GM23338 (cell line): ENCODE data around the gene PLPP7. TPM values are rescaled to one million over a fixed set of nuclear protein-coding genes. Genes with fewer than 3 reads are reported as not detected.

Source experiments
- polyA plus RNA-seq: library from polyadenylated mRNA; unstranded; fragments of >200 nt; fragmentation: Nextera tagmentation; extraction: Ambion mirVana; gene quantifications from 2 replicates; pipeline ENCODE4 v1.2.1, GENCODE V29; 2016
- total RNA-seq: library from RNA; depleted of rRNA; stranded (reverse); fragments of >200 nt; shearing (Covaris generic); gene quantifications from 2 replicates; pipeline ENCODE4 v1.2.3, GENCODE V29; 2014
- TF ChIP-seq, protein P1 (sequence below): fragments of 250-450 bp; sonication (Bioruptor Pico); IDR thresholded peaks from 2 replicates; pipeline ENCODE4 v1.5.0; 2020; ENCODE audit warnings: mild to moderate bottlenecking, moderate library complexity
- TF ChIP-seq, protein P2 (sequence below), 2 experiments: fragments of 200-600 bp in 1 of 2; sonication (generic) in 1 of 2; conservative IDR thresholded peaks; 2 replicates each; pipeline versions ENCODE4 v1.5.1 to v1.6.1; 2016 to 2017; ENCODE audit warnings: antibody characterized with exemption in 2 of 2, low read depth in 2 of 2, mild to moderate bottlenecking in 2 of 2, moderate library complexity in 1 of 2
- TF ChIP-seq, protein P3 (sequence below): IDR thresholded peaks from one replicate; pipeline ENCODE4 v1.6.1; 2018; ENCODE audit warnings: antibody characterized with exemption; ENCODE audit not compliant: unreplicated experiment

The PLPP7 gene
- total and polyA plus RNA-seq, 2 experiments from 2014 or later, result 1.6 to 2.4 TPM

DNA sequence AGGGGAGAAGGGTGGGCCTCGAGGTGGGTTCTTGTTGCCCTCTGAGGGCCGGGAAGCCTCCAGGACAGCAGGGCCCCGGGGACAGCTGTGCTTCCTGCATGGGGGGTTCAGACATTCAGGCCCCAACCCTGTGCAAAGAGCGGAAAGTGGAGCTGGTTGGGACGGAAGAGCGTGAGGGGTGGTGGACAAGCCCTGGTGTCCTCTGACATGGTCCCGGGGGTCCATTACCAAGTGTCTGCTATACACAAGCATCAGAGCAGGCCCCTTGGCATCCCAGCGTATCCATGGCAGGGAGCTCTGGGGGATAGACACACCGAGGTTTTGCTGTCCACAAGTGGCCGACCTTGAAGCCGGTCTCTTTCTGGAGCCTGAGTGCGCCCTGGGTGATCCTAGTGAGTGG is 9.3 kb downstream of the PLPP7 start (continued):
- TF ChIP-seq, protein P1, sequence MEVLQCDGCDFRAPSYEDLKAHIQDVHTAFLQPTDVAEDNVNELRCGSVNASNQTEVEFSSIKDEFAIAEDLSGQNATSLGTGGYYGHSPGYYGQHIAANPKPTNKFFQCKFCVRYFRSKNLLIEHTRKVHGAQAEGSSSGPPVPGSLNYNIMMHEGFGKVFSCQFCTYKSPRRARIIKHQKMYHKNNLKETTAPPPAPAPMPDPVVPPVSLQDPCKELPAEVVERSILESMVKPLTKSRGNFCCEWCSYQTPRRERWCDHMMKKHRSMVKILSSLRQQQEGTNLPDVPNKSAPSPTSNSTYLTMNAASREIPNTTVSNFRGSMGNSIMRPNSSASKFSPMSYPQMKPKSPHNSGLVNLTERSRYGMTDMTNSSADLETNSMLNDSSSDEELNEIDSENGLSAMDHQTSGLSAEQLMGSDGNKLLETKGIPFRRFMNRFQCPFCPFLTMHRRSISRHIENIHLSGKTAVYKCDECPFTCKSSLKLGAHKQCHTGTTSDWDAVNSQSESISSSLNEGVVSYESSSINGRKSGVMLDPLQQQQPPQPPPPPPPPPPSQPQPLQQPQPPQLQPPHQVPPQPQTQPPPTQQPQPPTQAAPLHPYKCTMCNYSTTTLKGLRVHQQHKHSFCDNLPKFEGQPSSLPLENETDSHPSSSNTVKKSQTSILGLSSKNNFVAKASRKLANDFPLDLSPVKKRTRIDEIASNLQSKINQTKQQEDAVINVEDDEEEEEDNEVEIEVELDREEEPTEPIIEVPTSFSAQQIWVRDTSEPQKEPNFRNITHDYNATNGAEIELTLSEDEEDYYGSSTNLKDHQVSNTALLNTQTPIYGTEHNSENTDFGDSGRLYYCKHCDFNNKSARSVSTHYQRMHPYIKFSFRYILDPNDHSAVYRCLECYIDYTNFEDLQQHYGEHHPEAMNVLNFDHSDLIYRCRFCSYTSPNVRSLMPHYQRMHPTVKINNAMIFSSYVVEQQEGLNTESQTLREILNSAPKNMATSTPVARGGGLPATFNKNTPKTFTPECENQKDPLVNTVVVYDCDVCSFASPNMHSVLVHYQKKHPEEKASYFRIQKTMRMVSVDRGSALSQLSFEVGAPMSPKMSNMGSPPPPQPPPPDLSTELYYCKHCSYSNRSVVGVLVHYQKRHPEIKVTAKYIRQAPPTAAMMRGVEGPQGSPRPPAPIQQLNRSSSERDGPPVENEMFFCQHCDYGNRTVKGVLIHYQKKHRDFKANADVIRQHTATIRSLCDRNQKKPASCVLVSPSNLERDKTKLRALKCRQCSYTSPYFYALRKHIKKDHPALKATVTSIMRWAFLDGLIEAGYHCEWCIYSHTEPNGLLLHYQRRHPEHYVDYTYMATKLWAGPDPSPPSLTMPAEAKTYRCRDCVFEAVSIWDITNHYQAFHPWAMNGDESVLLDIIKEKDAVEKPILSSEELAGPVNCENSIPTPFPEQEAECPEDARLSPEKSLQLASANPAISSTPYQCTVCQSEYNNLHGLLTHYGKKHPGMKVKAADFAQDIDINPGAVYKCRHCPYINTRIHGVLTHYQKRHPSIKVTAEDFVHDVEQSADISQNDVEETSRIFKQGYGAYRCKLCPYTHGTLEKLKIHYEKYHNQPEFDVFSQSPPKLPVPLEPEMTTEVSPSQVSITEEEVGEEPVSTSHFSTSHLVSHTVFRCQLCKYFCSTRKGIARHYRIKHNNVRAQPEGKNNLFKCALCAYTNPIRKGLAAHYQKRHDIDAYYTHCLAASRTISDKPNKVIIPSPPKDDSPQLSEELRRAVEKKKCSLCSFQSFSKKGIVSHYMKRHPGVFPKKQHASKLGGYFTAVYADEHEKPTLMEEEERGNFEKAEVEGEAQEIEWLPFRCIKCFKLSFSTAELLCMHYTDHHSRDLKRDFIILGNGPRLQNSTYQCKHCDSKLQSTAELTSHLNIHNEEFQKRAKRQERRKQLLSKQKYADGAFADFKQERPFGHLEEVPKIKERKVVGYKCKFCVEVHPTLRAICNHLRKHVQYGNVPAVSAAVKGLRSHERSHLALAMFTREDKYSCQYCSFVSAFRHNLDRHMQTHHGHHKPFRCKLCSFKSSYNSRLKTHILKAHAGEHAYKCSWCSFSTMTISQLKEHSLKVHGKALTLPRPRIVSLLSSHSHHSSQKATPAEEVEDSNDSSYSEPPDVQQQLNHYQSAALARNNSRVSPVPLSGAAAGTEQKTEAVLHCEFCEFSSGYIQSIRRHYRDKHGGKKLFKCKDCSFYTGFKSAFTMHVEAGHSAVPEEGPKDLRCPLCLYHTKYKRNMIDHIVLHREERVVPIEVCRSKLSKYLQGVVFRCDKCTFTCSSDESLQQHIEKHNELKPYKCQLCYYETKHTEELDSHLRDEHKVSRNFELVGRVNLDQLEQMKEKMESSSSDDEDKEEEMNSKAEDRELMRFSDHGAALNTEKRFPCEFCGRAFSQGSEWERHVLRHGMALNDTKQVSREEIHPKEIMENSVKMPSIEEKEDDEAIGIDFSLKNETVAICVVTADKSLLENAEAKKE, result no peak
- TF ChIP-seq, protein P2, sequence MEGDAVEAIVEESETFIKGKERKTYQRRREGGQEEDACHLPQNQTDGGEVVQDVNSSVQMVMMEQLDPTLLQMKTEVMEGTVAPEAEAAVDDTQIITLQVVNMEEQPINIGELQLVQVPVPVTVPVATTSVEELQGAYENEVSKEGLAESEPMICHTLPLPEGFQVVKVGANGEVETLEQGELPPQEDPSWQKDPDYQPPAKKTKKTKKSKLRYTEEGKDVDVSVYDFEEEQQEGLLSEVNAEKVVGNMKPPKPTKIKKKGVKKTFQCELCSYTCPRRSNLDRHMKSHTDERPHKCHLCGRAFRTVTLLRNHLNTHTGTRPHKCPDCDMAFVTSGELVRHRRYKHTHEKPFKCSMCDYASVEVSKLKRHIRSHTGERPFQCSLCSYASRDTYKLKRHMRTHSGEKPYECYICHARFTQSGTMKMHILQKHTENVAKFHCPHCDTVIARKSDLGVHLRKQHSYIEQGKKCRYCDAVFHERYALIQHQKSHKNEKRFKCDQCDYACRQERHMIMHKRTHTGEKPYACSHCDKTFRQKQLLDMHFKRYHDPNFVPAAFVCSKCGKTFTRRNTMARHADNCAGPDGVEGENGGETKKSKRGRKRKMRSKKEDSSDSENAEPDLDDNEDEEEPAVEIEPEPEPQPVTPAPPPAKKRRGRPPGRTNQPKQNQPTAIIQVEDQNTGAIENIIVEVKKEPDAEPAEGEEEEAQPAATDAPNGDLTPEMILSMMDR (conservative IDR thresholded peaks at IDR 0.05; ENCODE audit: low read depth in 2 of 2), result no peak
- TF ChIP-seq, protein P3, sequence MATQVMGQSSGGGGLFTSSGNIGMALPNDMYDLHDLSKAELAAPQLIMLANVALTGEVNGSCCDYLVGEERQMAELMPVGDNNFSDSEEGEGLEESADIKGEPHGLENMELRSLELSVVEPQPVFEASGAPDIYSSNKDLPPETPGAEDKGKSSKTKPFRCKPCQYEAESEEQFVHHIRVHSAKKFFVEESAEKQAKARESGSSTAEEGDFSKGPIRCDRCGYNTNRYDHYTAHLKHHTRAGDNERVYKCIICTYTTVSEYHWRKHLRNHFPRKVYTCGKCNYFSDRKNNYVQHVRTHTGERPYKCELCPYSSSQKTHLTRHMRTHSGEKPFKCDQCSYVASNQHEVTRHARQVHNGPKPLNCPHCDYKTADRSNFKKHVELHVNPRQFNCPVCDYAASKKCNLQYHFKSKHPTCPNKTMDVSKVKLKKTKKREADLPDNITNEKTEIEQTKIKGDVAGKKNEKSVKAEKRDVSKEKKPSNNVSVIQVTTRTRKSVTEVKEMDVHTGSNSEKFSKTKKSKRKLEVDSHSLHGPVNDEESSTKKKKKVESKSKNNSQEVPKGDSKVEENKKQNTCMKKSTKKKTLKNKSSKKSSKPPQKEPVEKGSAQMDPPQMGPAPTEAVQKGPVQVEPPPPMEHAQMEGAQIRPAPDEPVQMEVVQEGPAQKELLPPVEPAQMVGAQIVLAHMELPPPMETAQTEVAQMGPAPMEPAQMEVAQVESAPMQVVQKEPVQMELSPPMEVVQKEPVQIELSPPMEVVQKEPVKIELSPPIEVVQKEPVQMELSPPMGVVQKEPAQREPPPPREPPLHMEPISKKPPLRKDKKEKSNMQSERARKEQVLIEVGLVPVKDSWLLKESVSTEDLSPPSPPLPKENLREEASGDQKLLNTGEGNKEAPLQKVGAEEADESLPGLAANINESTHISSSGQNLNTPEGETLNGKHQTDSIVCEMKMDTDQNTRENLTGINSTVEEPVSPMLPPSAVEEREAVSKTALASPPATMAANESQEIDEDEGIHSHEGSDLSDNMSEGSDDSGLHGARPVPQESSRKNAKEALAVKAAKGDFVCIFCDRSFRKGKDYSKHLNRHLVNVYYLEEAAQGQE, result no peak
